Stimulated activated CD4-positive, alpha-beta T cell treated with anti-CD3 and anti-CD28 coated beads, TNF-alpha, amount 100 ng/mL, for 1 hour (primary cell): ENCODE results near the gene MGAT4B.
"Not testable (repeated sequence)": the region's sequence is repeated elsewhere in the genome, so short reads cannot be mapped to it uniquely, and the experiment has no call there.

Experiments used
- DNase-seq, 3 donors: peaks; one replicate each; pipeline ENCODE4 v3.0.0-alpha.2; 2020; ENCODE audit warnings: low read depth in 3 of 3, low spot score in 1 of 3

Gene MGAT4B

GRCh38 chr5:179806250-179807048 is at the start of gene MGAT4B:
MGAT4B (minus strand) TSS chr5:179806866; CDS start chr5:179806583, 283 bp downstream.
- DNase-seq = peak in 1 of 3 donors; percentile 58

- no peak for DNase-seq
Measured at GRCh38 chr5:179854356-179854755, 47.7 kb upstream of the MGAT4B start.

GRCh38 chr5:179852993-179853547 is 46.4 kb upstream of the MGAT4B start:
- no peak for DNase-seq

GRCh38 chr5:179841621-179842020 is 35.0 kb upstream of the MGAT4B start:
- DNase-seq = no peak

GRCh38 chr5:179840766-179841165 is 34.1 kb upstream of the MGAT4B start:
- no peak for DNase-seq

- DNase-seq = no peak
Measured at GRCh38 chr5:179840321-179840720, 33.7 kb upstream of the MGAT4B start.

GRCh38 chr5:179839328-179840256 is 32.9 kb upstream of the MGAT4B start:
- DNase-seq = no peak

GRCh38 chr5:179837076-179838011 is 30.7 kb upstream of the MGAT4B start:
- DNase-seq = no peak

GRCh38 chr5:179836225-179837019 is 29.8 kb upstream of the MGAT4B start:
- peak in 1 of 3 donors; percentile 28 for DNase-seq

GRCh38 chr5:179834871-179835270 is 28.2 kb upstream of the MGAT4B start:
- not testable (repeated sequence) for DNase-seq

GRCh38 chr5:179834120-179834519 is 27.5 kb upstream of the MGAT4B start:
- DNase-seq = no peak

GRCh38 chr5:179833709-179834070 is 27.0 kb upstream of the MGAT4B start:
- DNase-seq = no peak

GRCh38 chr5:179833056-179833708 is 26.5 kb upstream of the MGAT4B start:
- no peak for DNase-seq

- DNase-seq = no peak
Measured at GRCh38 chr5:179832039-179832745, 25.5 kb upstream of the MGAT4B start.

- no peak for DNase-seq
Measured at GRCh38 chr5:179830818-179831468, 24.3 kb upstream of the MGAT4B start.

GRCh38 chr5:179829732-179830435 is 23.2 kb upstream of the MGAT4B start:
- DNase-seq = no peak

GRCh38 chr5:179828756-179829421 is 22.2 kb upstream of the MGAT4B start:
- no peak for DNase-seq
